Measurements from ENCODE around the gene MUC5B.

MUC5B gene

GRCh38 chr11:1288426-1289151 is 65.7 kb downstream of the MUC5B start:
- no peaks in the 10 kb centered on the region for H3K4me1 Mint-ChIP-seq (ENCODE audit: low read depth)
- H3K9me3 Mint-ChIP-seq (ENCODE audit: low read depth): no peaks in the 10 kb centered on the region
- no peak overlapping the region for H3K27ac Mint-ChIP-seq
- H3K36me3 Mint-ChIP-seq: no peaks in the 10 kb centered on the region
- H3K27me3 Mint-ChIP-seq: no peaks in the 10 kb centered on the region
- no peak overlapping the region for H3K4me3 Mint-ChIP-seq

GRCh38 chr11:1289211-1289935 is 66.5 kb downstream of the MUC5B start:
- Mint-ChIP-seq H3K36me3 (no peaks in the 10 kb centered on the region), H3K27me3 (no peaks in the 10 kb centered on the region), H3K4me3 (no peak overlapping the region), H3K9me3 (ENCODE audit: low read depth) (no peaks in the 10 kb centered on the region), H3K4me1 (ENCODE audit: low read depth) (no peaks in the 10 kb centered on the region), H3K27ac (no peak overlapping the region)

DNA sequence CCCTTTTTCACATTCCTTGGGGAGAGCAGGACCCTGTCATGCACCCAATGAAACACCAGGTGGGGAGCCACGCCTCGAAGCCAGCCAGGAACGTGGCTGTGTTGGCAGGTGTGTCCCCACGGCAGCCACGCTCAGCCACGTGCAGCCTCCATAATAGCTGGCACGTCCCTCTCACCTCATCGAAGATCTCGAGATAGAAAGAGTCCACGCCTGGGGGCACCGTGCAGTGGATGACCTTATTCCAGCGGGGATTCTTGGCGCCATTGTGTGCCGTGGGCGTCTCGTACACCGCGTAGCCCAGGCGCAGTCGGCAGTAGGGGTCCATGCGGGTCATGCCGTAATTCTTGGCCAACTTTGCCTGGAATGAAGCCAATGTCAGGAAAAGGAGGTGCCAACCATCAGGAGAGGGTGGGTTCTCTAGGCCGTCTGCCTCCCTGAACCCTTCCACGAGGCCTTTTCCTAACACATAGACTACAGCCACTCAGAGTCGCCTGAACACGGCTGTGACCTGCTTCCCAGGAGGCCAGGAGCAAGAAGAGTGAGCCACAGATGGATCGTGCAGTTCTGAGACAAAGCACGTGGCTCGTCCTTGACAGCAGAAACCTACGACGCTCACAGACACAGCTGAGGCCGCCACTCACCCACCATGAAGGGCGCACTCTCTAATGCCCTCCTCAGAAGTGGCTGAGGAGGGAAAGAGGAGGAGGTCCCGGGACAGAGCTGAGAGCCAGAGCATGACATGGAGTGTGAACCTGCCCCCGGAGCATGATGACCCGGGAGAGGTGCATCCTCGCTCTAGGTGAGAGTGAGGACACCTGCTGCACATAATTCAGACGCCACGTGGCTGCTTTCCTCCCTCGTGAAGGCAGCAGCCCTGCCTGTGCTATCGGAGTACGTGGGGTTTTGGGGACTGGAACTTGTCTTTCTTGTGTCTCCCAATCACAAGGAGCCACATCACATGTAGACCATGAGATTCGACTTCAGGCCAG is 67.5 kb downstream of the MUC5B start:
- Mint-ChIP-seq H3K9me3 (ENCODE audit: low read depth) (no peaks in the 10 kb centered on the region), H3K27ac (no peak overlapping the region), H3K27me3 (no peaks in the 10 kb centered on the region), H3K4me3 (no peak overlapping the region), H3K36me3 (no peaks in the 10 kb centered on the region), H3K4me1 (ENCODE audit: low read depth) (no peaks in the 10 kb centered on the region)

DNA sequence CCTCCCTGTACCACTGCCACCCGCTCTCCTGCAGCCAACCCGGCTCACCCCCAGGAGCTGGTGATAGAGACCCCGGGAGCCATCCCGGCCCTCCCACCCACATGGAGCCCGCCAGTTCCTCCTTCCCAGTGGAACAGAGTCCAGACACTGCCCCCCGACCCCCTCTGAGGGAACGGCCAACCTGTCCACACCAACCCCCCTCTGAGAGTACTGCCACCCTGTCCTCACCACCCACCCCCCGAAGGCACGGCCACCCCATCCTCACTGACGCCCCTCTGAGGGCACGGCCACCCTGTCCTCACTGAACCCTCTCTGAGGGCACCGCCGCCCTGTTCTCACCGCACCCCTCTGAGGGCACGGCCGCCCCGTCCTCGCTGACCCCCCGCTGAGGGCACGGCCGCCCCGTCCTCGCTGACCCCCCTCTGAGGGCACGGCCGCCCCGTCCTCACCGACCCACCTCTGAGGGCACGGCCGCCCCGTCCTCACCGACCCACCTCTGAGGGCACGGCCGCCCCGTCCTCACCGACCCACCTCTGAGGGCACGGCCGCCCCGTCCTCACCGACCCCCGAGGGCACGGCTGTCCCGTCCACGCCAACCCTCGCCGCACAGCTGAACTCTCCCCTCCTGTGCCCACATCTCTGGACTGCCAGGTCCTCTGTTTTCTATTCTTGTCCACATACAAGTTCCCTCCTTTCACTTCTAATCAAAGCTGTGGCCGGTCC is 68.6 kb downstream of the MUC5B start:
- no peak overlapping the region for H3K4me3 Mint-ChIP-seq
- H3K9me3 Mint-ChIP-seq (ENCODE audit: low read depth): no peaks in the 10 kb centered on the region
- no peaks in the 10 kb centered on the region for H3K27me3 Mint-ChIP-seq
- H3K36me3 Mint-ChIP-seq: no peaks in the 10 kb centered on the region
- no peak overlapping the region for H3K27ac Mint-ChIP-seq
- no peaks in the 10 kb centered on the region for H3K4me1 Mint-ChIP-seq (ENCODE audit: low read depth)

DNA sequence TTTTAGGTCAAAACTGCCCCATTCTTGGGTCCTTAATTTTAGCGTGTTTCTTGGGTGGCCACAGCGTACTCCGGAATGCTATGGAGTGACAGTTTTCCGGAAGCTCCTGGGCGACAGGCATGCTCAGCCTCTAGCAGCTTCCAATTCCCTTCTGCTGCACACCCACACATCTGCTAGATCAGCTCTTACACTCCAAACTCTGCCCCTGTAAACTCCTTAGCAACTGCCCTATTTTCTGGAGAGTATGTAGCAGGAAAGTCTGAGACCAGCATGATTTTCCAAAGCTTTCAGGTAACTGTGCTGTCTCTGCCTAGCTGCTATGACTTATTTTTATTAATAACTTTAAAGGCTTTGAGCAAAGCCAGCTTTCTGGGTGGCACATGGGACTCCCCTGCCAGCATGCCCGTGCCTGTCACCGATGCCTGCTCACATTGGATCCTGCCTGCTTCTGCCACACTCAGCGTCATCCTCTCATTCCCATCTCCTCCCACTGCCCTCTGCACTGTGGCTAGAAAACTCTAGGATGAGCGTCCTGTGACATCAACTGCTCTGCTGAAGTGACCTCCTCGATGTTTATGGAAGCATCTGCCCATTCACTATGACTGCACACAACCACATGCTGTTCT is 69.3 kb downstream of the MUC5B start:
- Mint-ChIP-seq H3K27me3 (no peaks in the 10 kb centered on the region), H3K27ac (no peak overlapping the region), H3K36me3 (no peaks in the 10 kb centered on the region), H3K4me1 (ENCODE audit: low read depth) (no peaks in the 10 kb centered on the region), H3K9me3 (ENCODE audit: low read depth) (no peaks in the 10 kb centered on the region), H3K4me3 (no peak overlapping the region)

DNA sequence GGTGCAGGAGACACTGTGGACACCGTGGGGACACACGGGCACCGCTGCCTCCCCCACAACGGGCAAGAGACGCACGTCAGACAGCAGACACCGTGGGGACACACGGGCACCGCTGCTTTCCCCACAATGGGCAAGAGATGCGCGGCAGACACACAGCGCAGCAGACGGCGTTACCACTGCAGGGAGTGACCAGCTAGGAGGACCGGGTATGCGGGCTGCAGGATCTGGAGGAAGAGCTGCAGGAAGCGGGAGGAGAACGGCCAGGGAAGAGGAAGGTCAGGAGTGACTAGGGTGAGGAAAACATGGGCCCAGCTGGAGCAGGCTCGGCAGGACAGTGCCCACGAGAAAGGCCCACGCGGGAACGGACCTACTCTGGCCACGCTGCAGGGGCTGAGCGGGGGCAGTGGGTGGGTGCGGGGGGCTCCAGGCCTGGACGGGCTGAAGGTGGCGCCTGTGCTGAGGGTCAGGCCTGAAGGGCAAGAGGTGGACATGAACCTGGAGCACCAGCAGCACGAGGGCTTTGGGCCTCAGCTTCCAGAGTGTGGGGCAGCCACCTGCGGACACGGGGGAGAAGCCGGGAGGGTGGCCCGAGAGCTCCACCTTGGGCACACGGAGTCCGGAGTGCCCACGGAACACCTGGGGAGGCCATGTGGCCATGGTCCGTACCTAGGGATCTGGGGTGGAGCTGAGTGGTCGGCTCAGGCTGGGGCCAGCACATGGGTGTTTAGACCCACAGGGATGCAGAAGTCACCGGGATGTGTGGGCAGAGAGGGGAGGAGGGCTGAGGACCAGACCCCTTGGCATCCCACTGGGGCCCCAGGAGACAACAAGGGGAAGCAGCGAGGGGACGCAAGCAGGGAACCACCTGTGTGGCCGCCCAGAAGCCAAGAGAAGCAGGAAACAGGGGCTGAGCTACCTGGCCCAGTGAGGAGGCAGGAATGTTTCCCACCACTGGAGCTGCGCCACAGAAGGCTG is 70.1 kb downstream of the MUC5B start:
- no peak overlapping the region for H3K4me3 Mint-ChIP-seq
- H3K9me3 Mint-ChIP-seq (ENCODE audit: low read depth): no peaks in the 10 kb centered on the region
- H3K36me3 Mint-ChIP-seq: no peaks in the 10 kb centered on the region
- no peak overlapping the region for H3K27ac Mint-ChIP-seq
- H3K27me3 Mint-ChIP-seq: no peaks in the 10 kb centered on the region
- H3K4me1 Mint-ChIP-seq (ENCODE audit: low read depth): no peaks in the 10 kb centered on the region

DNA sequence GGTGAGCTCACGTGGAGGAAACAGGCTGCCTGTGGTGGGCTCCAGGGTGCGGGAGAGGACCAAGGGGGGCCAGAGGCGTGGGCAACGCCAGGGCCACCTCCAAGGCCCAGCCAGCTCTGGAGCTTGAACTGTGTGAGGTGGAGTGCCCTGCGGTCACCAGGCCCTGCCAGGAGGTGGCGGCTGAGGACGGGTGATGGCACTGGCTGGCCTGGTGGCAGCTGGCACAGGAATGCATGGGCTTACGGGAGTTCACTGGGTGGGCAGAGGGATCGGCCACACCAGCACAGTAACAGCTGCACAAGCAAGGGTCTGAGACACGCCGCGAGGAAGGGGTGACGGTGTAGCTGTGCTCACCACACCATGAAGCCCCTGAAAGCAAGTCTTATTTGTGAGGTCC is 70.8 kb downstream of the MUC5B start:
- no peak overlapping the region for H3K4me3 Mint-ChIP-seq
- no peaks in the 10 kb centered on the region for H3K36me3 Mint-ChIP-seq
- no peaks in the 10 kb centered on the region for H3K4me1 Mint-ChIP-seq (ENCODE audit: low read depth)
- no peak overlapping the region for H3K27ac Mint-ChIP-seq
- no peaks in the 10 kb centered on the region for H3K9me3 Mint-ChIP-seq (ENCODE audit: low read depth)
- no peaks in the 10 kb centered on the region for H3K27me3 Mint-ChIP-seq

DNA sequence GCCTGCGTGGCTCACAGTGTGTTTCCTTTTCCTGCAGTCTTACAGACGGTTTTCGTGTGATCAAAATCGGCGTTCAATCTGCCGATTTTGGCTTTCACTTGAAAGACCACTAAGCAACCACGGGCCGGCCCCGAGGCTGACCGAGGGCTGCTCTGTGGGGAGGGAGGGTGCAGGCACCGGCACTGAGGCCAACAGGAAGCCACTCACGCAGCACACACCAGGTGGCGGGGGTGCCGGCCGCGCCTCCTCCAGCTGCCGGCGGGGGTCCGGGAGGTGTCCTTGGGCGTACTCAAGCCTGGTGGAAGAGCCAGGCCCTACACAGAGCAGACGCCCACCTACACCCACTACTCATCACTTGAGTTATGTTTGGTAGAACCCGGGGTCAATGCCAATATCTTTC is 72.2 kb downstream of the MUC5B start:
- no peak overlapping the region for H3K4me3 Mint-ChIP-seq
- H3K4me1 Mint-ChIP-seq (ENCODE audit: low read depth): no peaks in the 10 kb centered on the region
- H3K9me3 Mint-ChIP-seq (ENCODE audit: low read depth): no peaks in the 10 kb centered on the region
- no peaks in the 10 kb centered on the region for H3K36me3 Mint-ChIP-seq
- H3K27me3 Mint-ChIP-seq: no peaks in the 10 kb centered on the region
- no peak overlapping the region for H3K27ac Mint-ChIP-seq

DNA sequence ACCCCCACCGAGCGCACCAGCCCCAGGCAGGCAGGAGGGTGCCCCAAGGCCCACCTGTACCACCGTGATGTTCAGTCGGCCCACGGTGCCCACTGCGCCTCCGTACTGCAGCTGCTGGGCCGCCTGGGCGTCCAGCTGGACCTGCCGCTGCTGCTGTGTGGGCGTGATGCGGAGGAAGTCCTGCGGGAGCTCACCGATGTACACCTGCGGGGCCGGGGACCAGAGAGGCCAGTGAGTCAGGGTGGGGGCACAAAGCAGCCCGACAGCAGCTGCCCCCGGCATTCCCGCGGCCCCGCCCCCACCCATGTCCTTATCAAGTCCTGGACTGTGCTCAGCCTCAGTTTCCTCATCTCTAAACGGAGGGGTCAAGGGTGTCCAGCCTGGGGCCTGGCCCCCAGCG is 72.7 kb downstream of the MUC5B start:
- Mint-ChIP-seq H3K4me3 (no peak overlapping the region), H3K27ac (no peak overlapping the region), H3K36me3 (no peaks in the 10 kb centered on the region), H3K4me1 (ENCODE audit: low read depth) (peaks cover 2% of the 10 kb centered on the region), H3K27me3 (no peaks in the 10 kb centered on the region), H3K9me3 (ENCODE audit: low read depth) (no peaks in the 10 kb centered on the region)

- H3K9me3 Mint-ChIP-seq (ENCODE audit: low read depth): no peaks in the 10 kb centered on the region
- H3K27ac Mint-ChIP-seq: no peak overlapping the region
- H3K27me3 Mint-ChIP-seq: no peaks in the 10 kb centered on the region
- H3K4me1 Mint-ChIP-seq (ENCODE audit: low read depth): peaks cover 2% of the 10 kb centered on the region
- H3K36me3 Mint-ChIP-seq: no peaks in the 10 kb centered on the region
- no peak overlapping the region for H3K4me3 Mint-ChIP-seq
These were observed 73.4 kb downstream of the MUC5B start for GRCh38 chr11:1296287-1296686.

DNA sequence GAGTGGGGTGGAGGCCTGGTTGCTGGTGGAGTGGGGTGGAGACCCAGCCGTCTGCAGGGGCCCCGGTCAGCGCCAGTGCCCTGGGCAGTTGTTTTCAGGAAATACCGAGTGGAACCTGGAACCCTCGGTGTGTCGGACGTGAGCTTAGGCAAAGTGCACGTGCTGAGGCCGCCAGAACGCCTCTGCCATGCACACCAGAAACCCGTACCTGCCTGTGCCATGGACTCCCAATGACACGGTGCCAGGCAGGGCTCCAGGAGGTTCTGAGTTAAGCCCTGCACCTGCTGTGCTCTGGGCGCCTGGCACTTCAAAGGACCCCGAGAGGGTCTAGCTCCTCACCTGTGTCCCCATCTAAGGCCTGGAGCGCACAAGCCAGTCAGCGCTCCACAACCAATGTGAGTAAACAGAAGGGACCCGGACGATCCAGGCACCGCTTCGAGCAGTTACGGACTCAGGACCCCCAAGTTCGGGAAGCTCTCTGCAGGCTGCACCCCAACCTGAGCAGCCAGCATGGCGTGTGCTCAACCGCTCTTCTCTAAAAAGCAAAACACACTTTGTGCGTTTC is 74.2 kb downstream of the MUC5B start:
- Mint-ChIP-seq H3K27me3 (no peaks in the 10 kb centered on the region), H3K4me3 (no peak overlapping the region), H3K9me3 (ENCODE audit: low read depth) (no peaks in the 10 kb centered on the region), H3K4me1 (ENCODE audit: low read depth) (peaks cover 5% of the 10 kb centered on the region), H3K27ac (no peak overlapping the region), H3K36me3 (no peaks in the 10 kb centered on the region)

DNA sequence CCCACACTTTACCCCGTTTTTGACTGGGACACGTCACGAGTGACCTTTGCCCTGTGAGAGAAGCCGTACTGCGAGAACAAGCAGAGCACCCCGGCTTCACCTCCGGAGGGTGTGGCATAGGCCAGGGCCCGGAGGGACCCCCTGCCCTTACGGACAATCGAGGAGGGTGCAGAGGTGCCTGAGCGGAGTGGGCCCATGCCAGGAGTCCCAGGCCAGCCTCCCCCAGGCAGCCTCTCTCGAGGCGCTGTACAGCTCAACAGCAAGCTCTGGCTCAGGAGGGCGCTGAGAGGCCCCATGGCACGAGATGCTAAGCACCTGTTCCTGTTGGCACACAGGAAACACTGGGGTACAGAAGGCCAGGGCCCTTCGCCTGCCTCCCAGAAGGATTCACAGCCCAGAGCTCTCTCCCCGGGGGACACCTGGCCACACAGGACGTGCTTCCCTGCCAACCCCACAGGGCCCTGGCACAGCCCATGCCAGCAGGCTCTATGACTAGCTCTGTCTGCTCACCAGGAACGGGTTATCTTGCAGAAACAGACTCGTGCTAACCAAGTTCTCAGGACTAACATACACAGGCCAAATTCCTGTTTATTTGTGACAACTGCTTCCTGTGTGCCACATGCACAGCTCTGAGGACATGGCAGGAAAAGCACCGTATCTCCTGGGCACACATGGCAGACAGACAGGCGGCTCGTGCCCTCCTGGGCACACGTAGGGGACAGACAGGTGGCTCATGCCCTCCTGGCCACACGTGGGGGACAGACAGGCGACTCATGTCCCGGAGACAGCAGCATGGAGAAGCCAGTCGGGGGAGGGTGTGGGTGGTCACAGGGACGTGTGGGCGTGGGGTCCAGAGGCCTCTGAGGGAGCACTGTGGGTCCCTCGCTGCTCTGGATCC is 75.0 kb downstream of the MUC5B start:
- Mint-ChIP-seq H3K4me1 (ENCODE audit: low read depth) (peaks cover 7% of the 10 kb centered on the region), H3K9me3 (ENCODE audit: low read depth) (no peaks in the 10 kb centered on the region), H3K27me3 (no peaks in the 10 kb centered on the region), H3K36me3 (no peaks in the 10 kb centered on the region), H3K4me3 (no peak overlapping the region), H3K27ac (no peak overlapping the region)

Measured in activated naive CD8-positive, alpha-beta T cell (primary cell).